ENCODE data around the gene HTR4. TPM values are rescaled to one million over a fixed set of nuclear protein-coding genes. Genes with fewer than 3 reads are reported as not detected.

The HTR4 gene
- total and polyA plus RNA-seq, 7 donors, result 0.60 to 16.1 (median 3.1) TPM

DNA sequence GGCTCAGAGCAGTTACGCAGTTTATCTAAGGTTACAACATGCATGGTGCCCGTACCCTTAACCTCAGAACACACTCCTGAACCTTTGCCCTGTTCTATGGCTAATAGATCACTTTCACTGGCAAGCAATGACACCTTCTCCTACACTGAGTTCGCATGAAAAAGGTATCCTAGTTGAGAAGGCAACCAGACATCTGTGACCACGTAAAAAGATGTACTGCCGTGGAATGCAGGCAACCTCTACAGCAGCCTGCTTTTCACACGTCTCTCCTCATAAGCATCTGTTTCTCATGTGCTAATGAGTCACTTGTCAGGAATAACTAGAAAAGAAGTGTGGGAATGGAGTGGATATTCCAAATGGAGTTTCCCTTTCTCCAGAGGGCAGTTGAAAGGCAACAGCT is 199.1 kb downstream of the HTR4 start:
- WGBS, 2 donors, result 85 to 91% methylated on average over 6 of the region's 6 CpGs
- H3K4me1 ChIP-seq, result peaks cover 0 to 6% (median 0%) of the 10 kb centered on the region in 4 donors
- DNase-seq, result no peak
- H3K9me3 ChIP-seq, result no peaks in the 10 kb centered on the region
- intact Hi-C loops (cut with DNase I), result no loop called here
- no peaks in the 10 kb centered on the region for H3K36me3 ChIP-seq
- no peak overlapping the region for H3K27ac ChIP-seq
- TF ChIP-seq POLR2AphosphoS5 (IDR thresholded peaks at IDR 0.05) (no peak), EP300 (IDR thresholded peaks at IDR 0.05) (no peak)
- no peaks in the 10 kb centered on the region for H3K27me3 ChIP-seq
- no peak overlapping the region for H3K4me3 ChIP-seq

DNA sequence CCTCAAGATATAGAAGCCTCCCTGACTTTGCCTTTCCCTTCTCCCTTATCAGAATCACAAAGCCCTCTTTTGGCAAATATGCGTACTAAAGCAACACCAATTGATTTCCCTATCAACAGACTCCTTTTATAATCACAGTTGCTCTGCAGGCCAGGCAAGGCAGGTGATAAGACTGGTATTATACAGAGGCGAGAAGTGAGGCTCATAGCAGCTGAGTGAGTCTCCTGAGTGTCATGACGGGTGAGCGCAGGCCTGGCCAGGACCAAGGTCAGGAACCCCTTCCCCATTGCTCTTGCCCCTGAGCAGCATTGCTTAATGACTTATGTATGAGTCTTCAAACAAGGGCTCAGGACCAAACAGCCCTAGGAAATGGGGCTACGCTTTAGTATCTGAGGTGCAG is 199.8 kb downstream of the HTR4 start:
- Histone ChIP-seq H3K27me3 (no peaks in the 10 kb centered on the region), H3K27ac (no peak overlapping the region), H3K36me3 (no peaks in the 10 kb centered on the region), H3K4me1 (peaks cover 0 to 6% (median 0%) of the 10 kb centered on the region in 4 donors), H3K4me3 (no peak overlapping the region), H3K9me3 (no peaks in the 10 kb centered on the region)
- WGBS, 2 donors, result 89 to 92% methylated on average over 5 of the region's 5 CpGs
- TF ChIP-seq EP300 (IDR thresholded peaks at IDR 0.05) (no peak), POLR2AphosphoS5 (IDR thresholded peaks at IDR 0.05) (no peak), CTCF (IDR thresholded peaks at IDR 0.05) (no peak), POLR2A (IDR thresholded peaks at IDR 0.05) (no peak)
- intact Hi-C loops (cut with DNase I), result no loop called here
- no peak for DNase-seq

- no peaks in the 10 kb centered on the region for H3K36me3 ChIP-seq
- no peak overlapping the region for H3K27ac ChIP-seq
- intact Hi-C loops (cut with DNase I), result no loop called here
- DNase-seq, result no peak
- 91 to 95% methylated on average over 10 of the region's 10 CpGs for WGBS, 2 donors
- H3K4me1 ChIP-seq, result no peaks in the 10 kb centered on the region
- no peak for TF ChIP-seq POLR2AphosphoS5 (IDR thresholded peaks at IDR 0.05)
- no peak for TF ChIP-seq CTCF (IDR thresholded peaks at IDR 0.05)
- no peak for TF ChIP-seq EP300 (IDR thresholded peaks at IDR 0.05)
- TF ChIP-seq POLR2A (IDR thresholded peaks at IDR 0.05), result no peak
- H3K27me3 ChIP-seq, result no peaks in the 10 kb centered on the region
- H3K4me3 ChIP-seq, result no peak overlapping the region
- H3K9me3 ChIP-seq, result no peaks in the 10 kb centered on the region
These were observed 201.7 kb downstream of the HTR4 start for GRCh38 chr5:148452499-148453193.

GRCh38 chr5:148446611-148447010 is 207.7 kb downstream of the HTR4 start:
- intact Hi-C loops (cut with DNase I), result loop anchor here (10.0 kb wide), 2 partner anchors 208 to 668 kb away; partner anchors contain the start of gene HTR4
- Histone ChIP-seq H3K9me3 (no peaks in the 10 kb centered on the region), H3K4me1 (peaks cover 0 to 17% (median 0%) of the 10 kb centered on the region in 4 donors), H3K36me3 (peaks cover 0 to 18% (median 0%) of the 10 kb centered on the region in 4 donors), H3K27me3 (no peaks in the 10 kb centered on the region), H3K27ac (no peak overlapping the region), H3K4me3 (no peak overlapping the region)
- TF ChIP-seq POLR2AphosphoS5 (IDR thresholded peaks at IDR 0.05) (no peak), POLR2A (IDR thresholded peaks at IDR 0.05) (no peak), CTCF (IDR thresholded peaks at IDR 0.05) (no peak), EP300 (IDR thresholded peaks at IDR 0.05) (no peak)
- DNase-seq, result no peak
- WGBS, 2 donors, result 21 to 65% methylated on average over 2 of the region's 2 CpGs

- H3K27ac ChIP-seq, result no peak overlapping the region
- no peak for DNase-seq
- no peak overlapping the region for H3K4me3 ChIP-seq
- WGBS, 2 donors, result 74 to 84% methylated on average over 3 of the region's 3 CpGs
- peaks cover 0 to 17% (median 0%) of the 10 kb centered on the region in 4 donors for H3K4me1 ChIP-seq
- TF ChIP-seq CTCF (IDR thresholded peaks at IDR 0.05) (no peak), POLR2AphosphoS5 (IDR thresholded peaks at IDR 0.05) (no peak), POLR2A (IDR thresholded peaks at IDR 0.05) (no peak), EP300 (IDR thresholded peaks at IDR 0.05) (no peak)
- peaks cover 0 to 29% (median 2%) of the 10 kb centered on the region in 4 donors for H3K36me3 ChIP-seq
- H3K9me3 ChIP-seq, result no peaks in the 10 kb centered on the region
- intact Hi-C loops (cut with DNase I), result loop anchor here (10.0 kb wide), 2 partner anchors 209 to 669 kb away; partner anchors contain the start of gene HTR4
- no peaks in the 10 kb centered on the region for H3K27me3 ChIP-seq
These were observed 208.7 kb downstream of the HTR4 start for GRCh38 chr5:148445578-148445977.

Data from sigmoid colon (tissue), 7 donors.